Measurements from ENCODE around the gene ACER3.

Gene ACER3

GRCh38 chr11:77052518-77052917 lies 191.8 kb downstream of the ACER3 start:
- CTCF ChIA-PET: interaction anchor here (1.1 to 6.0 kb wide), 3 partner anchors 12 to 132 kb away, joined by 3 to 34 read pairs (median 29); no protein-coding TSS in a partner anchor
- peaks cover 0 to 3% (median 0%) of the 10 kb centered on the region in 5 experiments for H3K27me3 ChIP-seq (replicated peaks in 2 of 5; ENCODE audit: control insufficient read depth in 4 of 5, insufficient read depth in 5 of 5, low read length in 4 of 5)
- no peak overlapping the region for H3K4me3 ChIP-seq (ENCODE audit: control insufficient read depth in 1 of 7, extremely low read depth in 1 of 7, insufficient read depth in 4 of 7, low read depth in 2 of 7, low read length in 6 of 7)
- no peaks in the 10 kb centered on the region for H3K36me3 ChIP-seq (ENCODE audit: control insufficient read depth in 4 of 4, insufficient read depth in 4 of 4, low read length in 3 of 4)
- POLR2A ChIA-PET: no interaction called here
- no peak for DNase-seq
- 88% methylated on average over 6 of the region's 7 CpGs for WGBS (ENCODE audit: insufficient coverage)
- H3K27ac ChIP-seq (ENCODE audit: insufficient read depth in 1 of 2, low read depth in 1 of 2, low read length in 2 of 2, poor library complexity in 1 of 2, severe bottlenecking in 2 of 2): no peak overlapping the region
- peaks cover 0 to under 1% (median under 1%) of the 10 kb centered on the region in 4 experiments for H3K4me1 ChIP-seq (ENCODE audit: control extremely low read depth in 1 of 4, control insufficient read depth in 4 of 4, insufficient read depth in 4 of 4, low read length in 3 of 4)
- peaks cover 0 to 15% (median 12%) of the 10 kb centered on the region in 5 experiments for H3K9me3 ChIP-seq (ENCODE audit: control extremely low read depth in 1 of 5, control insufficient read depth in 4 of 5, insufficient read depth in 2 of 5, low read depth in 1 of 5, low read length in 4 of 5)

DNA sequence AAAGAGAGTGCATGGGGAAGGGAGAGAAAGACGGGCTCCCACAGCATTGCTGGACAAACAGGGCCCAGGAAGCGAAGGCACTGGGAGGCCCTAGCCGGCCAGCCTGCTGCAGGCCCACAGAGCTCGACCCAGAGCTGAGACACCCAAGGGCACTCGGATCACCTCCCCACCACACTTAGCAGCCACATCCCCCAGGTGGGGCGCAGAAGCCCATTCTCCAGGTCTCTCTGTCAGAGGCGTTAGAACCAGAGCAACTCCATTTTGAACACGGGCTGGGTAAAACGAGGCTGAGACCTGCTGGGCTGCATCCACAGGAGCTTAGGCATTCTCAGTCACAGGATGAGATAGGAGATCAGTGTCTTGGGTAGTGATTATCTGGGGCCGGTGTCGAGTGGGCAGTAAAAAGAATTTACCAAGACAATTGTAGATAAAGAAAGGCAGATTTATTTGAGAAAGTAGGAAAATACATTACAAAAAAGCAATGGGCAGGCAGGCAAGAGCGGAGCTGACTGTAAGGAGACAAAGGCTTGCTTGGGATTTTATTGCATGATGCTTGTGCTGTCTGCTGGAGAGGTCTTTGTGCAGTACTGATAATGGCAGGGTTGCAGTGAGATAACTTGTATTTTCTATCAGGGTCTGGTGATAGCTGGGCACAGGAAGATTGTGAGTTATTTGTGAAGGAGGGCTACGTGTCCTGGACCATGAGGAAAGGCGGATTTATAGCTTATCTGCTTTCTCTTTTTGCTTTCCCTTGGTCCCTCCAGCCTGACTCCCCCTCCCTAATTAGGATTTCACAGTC lies 192.7 kb downstream of the ACER3 start:
- Histone ChIP-seq H3K4me3 (ENCODE audit: control insufficient read depth in 1 of 7, extremely low read depth in 1 of 7, insufficient read depth in 4 of 7, low read depth in 2 of 7, low read length in 6 of 7) (no peak overlapping the region), H3K27ac (ENCODE audit: insufficient read depth in 1 of 2, low read depth in 1 of 2, low read length in 2 of 2, poor library complexity in 1 of 2, severe bottlenecking in 2 of 2) (no peak overlapping the region), H3K36me3 (ENCODE audit: control insufficient read depth in 4 of 4, insufficient read depth in 4 of 4, low read length in 3 of 4) (no peaks in the 10 kb centered on the region), H3K27me3 (replicated peaks in 2 of 5; ENCODE audit: control insufficient read depth in 4 of 5, insufficient read depth in 5 of 5, low read length in 4 of 5) (peaks cover 0 to 5% (median 0%) of the 10 kb centered on the region in 5 experiments), H3K4me1 (ENCODE audit: control extremely low read depth in 1 of 4, control insufficient read depth in 4 of 4, insufficient read depth in 4 of 4, low read length in 3 of 4) (no peaks in the 10 kb centered on the region), H3K9me3 (ENCODE audit: control extremely low read depth in 1 of 5, control insufficient read depth in 4 of 5, insufficient read depth in 2 of 5, low read depth in 1 of 5, low read length in 4 of 5) (peaks cover 0 to 15% (median 12%) of the 10 kb centered on the region in 5 experiments)
- no peak for DNase-seq
- WGBS (ENCODE audit: insufficient coverage): 92% methylated on average over 10 of the region's 14 CpGs
- ChIA-PET POLR2A (no interaction called here), CTCF (interaction anchor here (1.1 to 6.0 kb wide), 4 partner anchors 11 to 132 kb away, joined by 3 to 34 read pairs (median 17); no protein-coding TSS in a partner anchor)

- DNase-seq: no peak
- ChIA-PET POLR2A (no interaction called here), CTCF (interaction anchor here (1.5 to 6.0 kb wide), 3 partner anchors 10 to 37 kb away, joined by 5 to 34 read pairs (median 29); no protein-coding TSS in a partner anchor)
- Histone ChIP-seq H3K27me3 (replicated peaks in 2 of 5; ENCODE audit: control insufficient read depth in 4 of 5, insufficient read depth in 5 of 5, low read length in 4 of 5) (peaks cover 0 to 5% (median 0%) of the 10 kb centered on the region in 5 experiments), H3K9me3 (ENCODE audit: control extremely low read depth in 1 of 5, control insufficient read depth in 4 of 5, insufficient read depth in 2 of 5, low read depth in 1 of 5, low read length in 4 of 5) (peaks cover 0 to 15% (median 12%) of the 10 kb centered on the region in 5 experiments), H3K36me3 (ENCODE audit: control insufficient read depth in 4 of 4, insufficient read depth in 4 of 4, low read length in 3 of 4) (no peaks in the 10 kb centered on the region), H3K27ac (ENCODE audit: insufficient read depth in 1 of 2, low read depth in 1 of 2, low read length in 2 of 2, poor library complexity in 1 of 2, severe bottlenecking in 2 of 2) (no peak overlapping the region), H3K4me1 (ENCODE audit: control extremely low read depth in 1 of 4, control insufficient read depth in 4 of 4, insufficient read depth in 4 of 4, low read length in 3 of 4) (no peaks in the 10 kb centered on the region), H3K4me3 (ENCODE audit: control insufficient read depth in 1 of 7, extremely low read depth in 1 of 7, insufficient read depth in 4 of 7, low read depth in 2 of 7, low read length in 6 of 7) (no peak overlapping the region)
- WGBS (ENCODE audit: insufficient coverage): no CpG with 5 or more reads among the region's 1 CpG
Observed at GRCh38 chr11:77054084-77054483, 193.4 kb downstream of the ACER3 start.

DNA sequence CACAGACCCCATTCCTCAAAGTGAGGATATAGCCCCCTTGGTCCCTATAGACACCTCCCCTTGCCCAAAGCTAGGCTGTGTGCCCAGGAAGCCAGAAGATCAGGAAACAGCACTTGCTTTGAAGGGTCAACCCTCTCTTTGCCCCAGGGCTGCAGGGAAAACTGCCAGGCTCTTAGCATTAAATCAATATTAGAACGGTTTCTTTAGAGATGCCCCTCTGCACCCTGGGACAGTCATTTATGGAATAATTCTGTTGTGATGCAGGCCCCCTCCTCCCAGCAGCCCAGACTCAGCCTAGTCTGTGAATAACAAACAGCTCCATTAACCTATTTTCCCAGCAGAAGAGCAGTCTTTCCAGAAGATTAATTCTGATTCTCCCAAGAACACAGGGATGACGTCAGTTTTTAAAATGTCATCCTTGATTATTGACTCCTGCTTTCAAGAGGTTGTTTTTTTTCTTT lies 194.4 kb downstream of the ACER3 start:
- WGBS (ENCODE audit: insufficient coverage): 86% methylated on average over 2 of the region's 2 CpGs
- DNase-seq: no peak
- ChIA-PET CTCF (interaction anchor here (4.2 to 6.0 kb wide), 2 partner anchors 9 to 36 kb away, joined by 29 to 34 read pairs; no protein-coding TSS in a partner anchor), POLR2A (no interaction called here)
- H3K9me3 ChIP-seq (ENCODE audit: control extremely low read depth in 1 of 5, control insufficient read depth in 4 of 5, insufficient read depth in 2 of 5, low read depth in 1 of 5, low read length in 4 of 5): peaks cover 0 to 15% (median 12%) of the 10 kb centered on the region in 5 experiments
- H3K27ac ChIP-seq (ENCODE audit: insufficient read depth in 1 of 2, low read depth in 1 of 2, low read length in 2 of 2, poor library complexity in 1 of 2, severe bottlenecking in 2 of 2): no peak overlapping the region
- H3K4me3 ChIP-seq (ENCODE audit: control insufficient read depth in 1 of 7, extremely low read depth in 1 of 7, insufficient read depth in 4 of 7, low read depth in 2 of 7, low read length in 6 of 7): no peak overlapping the region
- peaks cover 0 to 5% (median 0%) of the 10 kb centered on the region in 5 experiments for H3K27me3 ChIP-seq (replicated peaks in 2 of 5; ENCODE audit: control insufficient read depth in 4 of 5, insufficient read depth in 5 of 5, low read length in 4 of 5)
- H3K4me1 ChIP-seq (ENCODE audit: control extremely low read depth in 1 of 4, control insufficient read depth in 4 of 4, insufficient read depth in 4 of 4, low read length in 3 of 4): no peaks in the 10 kb centered on the region
- no peaks in the 10 kb centered on the region for H3K36me3 ChIP-seq (ENCODE audit: control insufficient read depth in 4 of 4, insufficient read depth in 4 of 4, low read length in 3 of 4)

GRCh38 chr11:77055913-77056312 lies 195.2 kb downstream of the ACER3 start:
- Histone ChIP-seq H3K4me3 (ENCODE audit: control insufficient read depth in 1 of 7, extremely low read depth in 1 of 7, insufficient read depth in 4 of 7, low read depth in 2 of 7, low read length in 6 of 7) (no peak overlapping the region), H3K9me3 (ENCODE audit: control extremely low read depth in 1 of 5, control insufficient read depth in 4 of 5, insufficient read depth in 2 of 5, low read depth in 1 of 5, low read length in 4 of 5) (peaks cover 0 to 15% (median 12%) of the 10 kb centered on the region in 5 experiments), H3K27me3 (replicated peaks in 2 of 5; ENCODE audit: control insufficient read depth in 4 of 5, insufficient read depth in 5 of 5, low read length in 4 of 5) (peaks cover 0 to 5% (median 0%) of the 10 kb centered on the region in 5 experiments), H3K27ac (ENCODE audit: insufficient read depth in 1 of 2, low read depth in 1 of 2, low read length in 2 of 2, poor library complexity in 1 of 2, severe bottlenecking in 2 of 2) (no peak overlapping the region), H3K36me3 (ENCODE audit: control insufficient read depth in 4 of 4, insufficient read depth in 4 of 4, low read length in 3 of 4) (no peaks in the 10 kb centered on the region), H3K4me1 (ENCODE audit: control extremely low read depth in 1 of 4, control insufficient read depth in 4 of 4, insufficient read depth in 4 of 4, low read length in 3 of 4) (no peaks in the 10 kb centered on the region)
- ChIA-PET CTCF (interaction anchor here (4.2 to 6.0 kb wide), 2 partner anchors 8 to 35 kb away, joined by 29 to 34 read pairs; no protein-coding TSS in a partner anchor), POLR2A (no interaction called here)
- DNase-seq: no peak
- 96% methylated on average over 5 of the region's 5 CpGs for WGBS (ENCODE audit: insufficient coverage)

DNA sequence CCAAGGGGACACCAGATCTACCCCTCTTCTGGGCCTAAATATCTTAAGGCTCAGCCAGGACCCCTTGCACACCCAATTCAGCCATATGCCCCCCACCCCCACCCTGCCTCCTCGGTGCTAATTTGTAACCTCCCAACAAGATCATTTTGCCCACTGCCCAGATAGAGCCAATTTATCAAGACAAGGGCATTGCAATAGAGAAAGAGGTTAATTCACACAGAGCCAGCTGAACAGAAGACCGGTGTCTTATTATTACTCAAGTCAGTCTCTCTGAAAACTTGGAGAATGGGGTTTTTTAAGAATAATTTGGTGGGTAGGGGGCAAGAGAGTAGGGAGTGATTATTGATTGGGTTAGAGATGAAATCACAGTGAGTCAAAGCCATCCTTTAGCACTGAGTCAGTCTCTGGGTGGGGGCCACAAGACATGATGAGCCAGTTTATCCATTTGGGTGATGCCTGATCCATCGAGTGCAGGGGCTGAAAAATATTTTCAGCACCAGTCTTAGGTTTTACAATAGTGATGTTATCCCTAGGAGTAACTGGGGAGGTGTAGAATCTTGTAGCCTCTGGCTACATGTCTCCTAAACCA lies 196.2 kb downstream of the ACER3 start:
- Histone ChIP-seq H3K4me3 (ENCODE audit: control insufficient read depth in 1 of 7, extremely low read depth in 1 of 7, insufficient read depth in 4 of 7, low read depth in 2 of 7, low read length in 6 of 7) (peak overlapping the region in 1 of 7 experiments; percentile 12), H3K27me3 (replicated peaks in 2 of 5; ENCODE audit: control insufficient read depth in 4 of 5, insufficient read depth in 5 of 5, low read length in 4 of 5) (peaks cover 0 to 5% (median 0%) of the 10 kb centered on the region in 5 experiments), H3K27ac (ENCODE audit: insufficient read depth in 1 of 2, low read depth in 1 of 2, low read length in 2 of 2, poor library complexity in 1 of 2, severe bottlenecking in 2 of 2) (no peak overlapping the region), H3K36me3 (ENCODE audit: control insufficient read depth in 4 of 4, insufficient read depth in 4 of 4, low read length in 3 of 4) (no peaks in the 10 kb centered on the region), H3K4me1 (ENCODE audit: control extremely low read depth in 1 of 4, control insufficient read depth in 4 of 4, insufficient read depth in 4 of 4, low read length in 3 of 4) (no peaks in the 10 kb centered on the region), H3K9me3 (ENCODE audit: control extremely low read depth in 1 of 5, control insufficient read depth in 4 of 5, insufficient read depth in 2 of 5, low read depth in 1 of 5, low read length in 4 of 5) (peaks cover 0 to 15% (median 12%) of the 10 kb centered on the region in 5 experiments)
- ChIA-PET CTCF (interaction anchor here (1.2 to 1.8 kb wide), 2 partner anchors 34 to 35 kb away, joined by 3 read pairs; no protein-coding TSS in a partner anchor), POLR2A (no interaction called here)
- no peak for DNase-seq
- no CpG with 5 or more reads among the region's 3 CpGs for WGBS (ENCODE audit: insufficient coverage)
